ENCODE results near the gene TRPM1.

TRPM1 gene

DNA sequence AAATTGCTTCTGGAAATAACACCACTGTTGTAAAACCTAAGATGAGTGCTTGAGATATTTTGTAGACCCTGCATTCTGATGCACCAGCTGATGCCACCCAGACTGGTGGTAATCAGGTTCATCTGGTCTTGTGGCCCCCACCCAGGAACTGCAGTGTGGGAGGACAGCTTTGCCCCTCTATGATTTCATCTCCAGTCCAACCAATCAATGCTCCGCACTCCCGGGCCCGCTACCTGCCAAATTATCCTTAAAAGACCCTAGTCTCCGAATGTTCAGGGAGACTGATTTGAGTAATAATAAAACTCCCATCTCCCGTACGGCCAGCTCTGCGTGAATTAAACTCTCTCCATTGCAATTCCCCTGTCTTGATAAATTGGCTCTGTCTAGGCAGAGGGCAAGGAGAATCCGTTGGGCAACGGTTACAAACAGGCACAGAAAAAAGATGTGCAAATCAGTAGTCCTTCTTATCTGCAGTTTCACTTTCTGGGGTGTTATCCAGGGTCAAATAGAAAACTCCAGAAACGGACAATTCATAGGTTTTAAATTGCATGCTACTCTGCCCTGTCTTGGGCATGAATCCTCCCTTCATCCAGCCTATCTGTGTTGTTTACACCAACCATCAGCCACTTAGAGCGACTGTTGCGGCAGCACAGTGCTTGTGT lies 29.2 kb upstream of the TRPM1 start:
- Histone ChIP-seq H3K36me3 (ENCODE audit: insufficient read depth, low read length) (no peaks in the 10 kb centered on the region), H3K4me1 (ENCODE audit: insufficient read depth, low read length) (no peaks in the 10 kb centered on the region), H3K9me3 (ENCODE audit: control insufficient read depth, insufficient read depth, low read length) (peaks cover 8% of the 10 kb centered on the region), H3K9ac (ENCODE audit: low read depth, low read length) (no peak overlapping the region)

DNA sequence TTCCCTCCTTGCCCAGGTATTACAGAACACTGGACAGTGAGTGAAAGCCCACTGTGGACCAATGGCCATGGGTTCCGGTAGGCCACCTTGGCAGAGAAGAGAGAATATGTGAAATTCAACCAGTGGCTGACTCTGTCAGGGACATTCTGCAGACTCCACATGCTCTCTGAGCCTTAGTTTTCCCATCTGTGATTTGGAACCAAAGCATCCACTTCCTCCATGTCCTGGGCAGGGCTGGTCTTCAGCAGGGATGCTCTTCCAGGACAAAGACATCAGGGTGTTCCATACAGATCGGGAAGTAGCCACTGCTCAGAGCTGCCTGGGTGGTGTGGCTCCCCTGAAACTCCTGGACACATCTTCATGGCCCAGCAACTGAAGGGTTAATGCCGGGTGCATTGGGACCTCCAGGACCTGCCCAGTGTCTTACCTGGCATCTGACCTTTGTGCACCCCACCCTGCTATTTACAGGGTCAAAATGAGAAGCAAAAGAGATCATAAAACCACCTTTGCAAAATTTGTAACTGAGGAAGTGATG lies 28.3 kb upstream of the TRPM1 start:
- peaks cover 8% of the 10 kb centered on the region for H3K9me3 ChIP-seq (ENCODE audit: control insufficient read depth, insufficient read depth, low read length)
- H3K36me3 ChIP-seq (ENCODE audit: insufficient read depth, low read length), result no peaks in the 10 kb centered on the region
- no peaks in the 10 kb centered on the region for H3K4me1 ChIP-seq (ENCODE audit: insufficient read depth, low read length)
- no peak overlapping the region for H3K9ac ChIP-seq (ENCODE audit: low read depth, low read length)

DNA sequence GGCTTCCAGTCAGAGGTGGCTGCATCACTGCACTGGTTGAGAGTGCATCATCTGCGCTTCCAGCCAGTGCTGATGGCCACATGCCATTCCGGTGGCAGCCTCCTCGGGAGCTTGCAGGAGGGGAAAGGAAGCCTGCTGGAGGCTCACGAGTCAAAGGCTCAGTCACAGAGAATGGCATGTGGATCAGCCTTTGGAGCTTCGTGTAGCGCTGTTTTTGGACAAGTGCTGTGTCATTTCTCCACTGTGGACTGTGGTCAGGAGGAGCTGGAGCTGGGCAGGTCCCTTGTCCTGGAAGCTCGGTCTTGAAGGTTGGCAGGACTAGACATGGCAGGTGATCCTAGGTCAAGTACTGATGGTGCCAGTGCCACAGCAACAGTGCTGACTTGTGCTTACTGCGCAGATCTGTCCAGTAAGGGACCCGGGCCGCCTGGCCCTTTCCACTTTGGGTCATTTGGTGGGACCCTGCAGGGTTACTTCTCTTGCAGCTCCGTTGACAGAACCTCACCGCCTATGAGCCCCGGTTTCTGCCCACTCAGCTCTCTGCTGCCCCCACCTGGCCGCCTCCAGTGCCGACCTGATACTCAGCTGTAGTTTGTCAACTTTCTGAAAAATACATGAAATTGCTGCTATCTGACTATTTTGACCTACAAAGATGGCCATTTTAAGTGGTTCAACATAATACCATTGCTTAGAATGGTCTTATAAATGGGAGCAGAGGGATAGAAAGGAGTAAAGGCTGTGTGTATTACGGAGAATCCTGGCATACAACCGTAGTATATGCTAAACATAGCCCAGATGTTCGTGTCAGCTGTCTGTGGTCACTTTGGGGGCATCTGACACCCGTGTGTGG lies 27.6 kb upstream of the TRPM1 start:
- no peak overlapping the region for H3K9ac ChIP-seq (ENCODE audit: low read depth, low read length)
- no peaks in the 10 kb centered on the region for H3K36me3 ChIP-seq (ENCODE audit: insufficient read depth, low read length)
- no peaks in the 10 kb centered on the region for H3K4me1 ChIP-seq (ENCODE audit: insufficient read depth, low read length)
- H3K9me3 ChIP-seq (ENCODE audit: control insufficient read depth, insufficient read depth, low read length), result peaks cover 5% of the 10 kb centered on the region

DNA sequence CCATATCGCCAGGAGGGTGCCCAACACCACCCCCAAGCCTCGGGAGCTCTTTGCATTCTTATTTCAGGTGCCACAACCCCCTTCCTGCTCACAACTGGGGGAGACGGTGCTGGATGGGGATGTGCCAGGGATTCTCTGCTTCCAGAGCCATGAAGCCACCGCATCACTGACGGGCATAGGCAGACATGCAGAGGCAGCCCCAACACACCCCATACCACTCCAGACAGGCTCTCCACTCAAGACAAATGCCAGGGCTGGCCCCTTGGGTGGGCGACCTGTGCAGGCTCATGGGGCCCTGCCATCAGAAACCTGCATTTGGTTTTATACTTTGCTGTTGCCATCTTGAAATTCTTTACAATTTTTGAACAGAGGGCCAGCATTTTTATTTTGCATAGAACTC lies 27.0 kb upstream of the TRPM1 start:
- Histone ChIP-seq H3K9ac (ENCODE audit: low read depth, low read length) (no peak overlapping the region), H3K36me3 (ENCODE audit: insufficient read depth, low read length) (no peaks in the 10 kb centered on the region), H3K9me3 (ENCODE audit: control insufficient read depth, insufficient read depth, low read length) (no peaks in the 10 kb centered on the region), H3K4me1 (ENCODE audit: insufficient read depth, low read length) (no peaks in the 10 kb centered on the region)

DNA sequence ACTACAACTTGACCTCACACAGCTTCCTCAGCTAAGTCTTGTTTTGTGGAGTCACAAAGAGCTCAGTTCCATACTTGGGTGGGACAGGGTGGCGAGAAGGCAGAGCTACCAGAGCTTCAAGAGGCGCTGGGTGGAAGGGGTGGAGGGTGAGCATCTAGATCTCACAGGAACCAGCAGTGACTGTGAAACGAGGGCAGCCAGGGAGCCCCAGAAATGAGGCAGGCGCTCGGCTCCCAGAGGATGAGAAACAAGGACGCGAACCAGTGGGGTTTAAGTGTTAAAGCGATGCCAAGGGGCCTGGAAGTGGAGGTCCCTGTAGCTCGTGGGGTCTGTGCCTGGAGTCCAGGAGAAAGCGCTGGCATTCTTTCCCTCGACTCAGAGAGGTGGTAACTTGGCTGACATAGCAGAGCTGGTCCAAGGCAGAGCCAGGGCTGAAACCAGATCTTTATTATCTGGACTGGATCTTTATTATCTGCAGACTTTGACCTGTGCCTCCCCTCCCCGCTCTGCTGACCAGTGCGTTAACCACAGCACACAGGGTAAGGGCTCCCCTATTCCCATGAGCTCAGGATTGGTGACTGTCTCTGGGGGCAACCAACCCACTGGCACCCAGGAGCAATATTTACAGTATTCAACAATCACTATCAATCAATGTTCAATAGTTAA lies 26.2 kb upstream of the TRPM1 start:
- no peak overlapping the region for H3K9ac ChIP-seq (ENCODE audit: low read depth, low read length)
- no peaks in the 10 kb centered on the region for H3K9me3 ChIP-seq (ENCODE audit: control insufficient read depth, insufficient read depth, low read length)
- no peaks in the 10 kb centered on the region for H3K36me3 ChIP-seq (ENCODE audit: insufficient read depth, low read length)
- H3K4me1 ChIP-seq (ENCODE audit: insufficient read depth, low read length), result no peaks in the 10 kb centered on the region

DNA sequence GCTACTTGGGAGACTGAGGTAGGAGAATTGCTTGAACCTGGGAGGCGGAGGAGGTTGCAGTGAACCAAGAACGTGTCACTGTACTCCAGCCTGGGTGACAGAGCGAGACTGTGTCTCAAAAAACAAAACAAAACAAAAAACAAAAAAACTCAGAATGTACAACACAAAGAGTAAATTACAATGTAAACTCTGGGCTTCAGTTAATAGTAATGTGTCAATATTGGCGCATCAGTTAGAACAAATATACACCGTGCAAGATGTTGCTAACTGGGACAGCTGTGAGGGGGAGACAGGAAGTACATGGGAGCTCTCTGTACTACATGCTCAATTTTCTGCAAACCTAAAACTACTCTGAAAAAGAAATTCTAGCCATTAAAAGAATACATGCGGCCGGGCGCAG lies 23.5 kb upstream of the TRPM1 start:
- Histone ChIP-seq H3K4me1 (ENCODE audit: insufficient read depth, low read length) (no peaks in the 10 kb centered on the region), H3K9me3 (ENCODE audit: control insufficient read depth, insufficient read depth, low read length) (no peaks in the 10 kb centered on the region), H3K9ac (ENCODE audit: low read depth, low read length) (no peak overlapping the region), H3K36me3 (ENCODE audit: insufficient read depth, low read length) (no peaks in the 10 kb centered on the region)

DNA sequence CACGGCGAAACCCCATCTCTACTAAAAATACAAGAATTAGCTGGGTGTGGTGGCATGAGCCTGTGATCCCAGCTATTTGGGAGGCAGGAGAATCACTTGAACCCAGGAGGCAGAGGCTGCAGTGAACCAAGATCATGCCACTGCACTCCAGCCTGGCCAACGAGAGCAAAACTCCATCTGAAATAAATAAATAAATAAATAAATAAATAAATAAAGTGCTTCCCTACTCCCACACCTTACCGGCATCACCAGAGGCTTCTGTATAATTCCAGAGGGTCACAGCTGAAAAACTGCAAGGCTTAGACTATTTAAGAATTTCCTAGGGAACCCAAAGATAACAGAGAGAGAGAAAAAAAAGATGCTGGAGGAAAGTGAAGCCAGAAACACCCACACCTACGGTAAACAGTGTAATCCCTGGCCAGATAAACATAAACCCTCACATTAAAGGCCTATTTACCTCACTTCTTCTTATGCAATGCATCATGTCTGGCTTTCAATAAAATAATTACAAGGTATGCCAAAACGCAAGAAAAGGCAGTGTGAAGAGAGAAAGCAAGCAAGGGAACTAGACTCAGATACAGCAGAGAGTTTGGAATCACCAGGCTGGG lies 15.0 kb upstream of the TRPM1 start:
- no peaks in the 10 kb centered on the region for H3K4me1 ChIP-seq (ENCODE audit: insufficient read depth, low read length)
- no peak overlapping the region for H3K9ac ChIP-seq (ENCODE audit: low read depth, low read length)
- no peaks in the 10 kb centered on the region for H3K9me3 ChIP-seq (ENCODE audit: control insufficient read depth, insufficient read depth, low read length)
- no peaks in the 10 kb centered on the region for H3K36me3 ChIP-seq (ENCODE audit: insufficient read depth, low read length)

DNA sequence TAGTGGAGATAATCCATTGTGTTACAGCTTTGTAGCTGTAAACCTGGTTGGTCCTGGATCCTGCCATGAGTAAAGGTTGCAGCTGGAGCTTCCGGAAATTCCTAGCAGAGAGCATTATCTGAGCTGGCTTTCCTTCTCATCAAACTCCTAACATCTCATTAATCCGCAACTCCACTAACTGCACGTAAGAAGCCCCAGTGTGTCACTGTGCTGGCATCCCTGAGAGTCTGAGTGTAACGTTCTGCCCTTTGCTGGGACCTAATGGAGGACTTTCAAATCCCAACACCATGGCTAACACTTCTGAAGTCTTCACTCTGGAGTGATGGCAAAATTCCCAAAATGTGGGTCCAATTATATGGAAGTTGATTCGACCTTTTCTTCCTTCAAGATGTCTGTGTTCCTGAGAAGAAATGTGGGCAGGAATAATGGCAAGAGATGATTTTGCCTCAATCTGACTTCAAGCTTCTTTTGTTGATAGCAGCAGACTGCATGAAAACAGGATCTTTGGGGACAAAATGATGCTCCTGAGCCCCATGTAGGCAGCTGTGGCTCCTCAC lies 9.6 kb upstream of the TRPM1 start:
- Histone ChIP-seq H3K9ac (ENCODE audit: low read depth, low read length) (no peak overlapping the region), H3K9me3 (ENCODE audit: control insufficient read depth, insufficient read depth, low read length) (no peaks in the 10 kb centered on the region), H3K36me3 (ENCODE audit: insufficient read depth, low read length) (no peaks in the 10 kb centered on the region), H3K4me1 (ENCODE audit: insufficient read depth, low read length) (no peaks in the 10 kb centered on the region)

DNA sequence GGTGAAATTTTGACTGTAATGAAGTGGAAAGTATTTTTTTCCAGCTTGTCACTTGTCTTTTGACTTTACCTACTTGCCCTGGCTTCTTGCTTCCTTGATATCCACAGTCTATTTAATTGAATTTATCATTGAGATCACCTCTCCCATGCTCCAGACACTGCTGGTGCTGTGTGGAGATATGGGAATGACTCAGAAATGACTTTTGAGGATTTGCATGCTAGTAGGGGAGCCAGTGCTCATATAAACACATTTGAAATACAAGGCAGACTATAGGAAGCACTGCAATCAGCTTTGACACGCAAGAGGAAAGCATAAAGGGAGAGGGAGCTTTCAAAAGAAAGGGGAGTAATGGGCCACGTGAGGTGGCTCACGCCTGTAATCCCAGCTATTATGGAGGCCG lies 7.3 kb upstream of the TRPM1 start:
- Histone ChIP-seq H3K9me3 (ENCODE audit: control insufficient read depth, insufficient read depth, low read length) (no peaks in the 10 kb centered on the region), H3K36me3 (ENCODE audit: insufficient read depth, low read length) (no peaks in the 10 kb centered on the region), H3K9ac (ENCODE audit: low read depth, low read length) (no peak overlapping the region), H3K4me1 (ENCODE audit: insufficient read depth, low read length) (no peaks in the 10 kb centered on the region)

DNA sequence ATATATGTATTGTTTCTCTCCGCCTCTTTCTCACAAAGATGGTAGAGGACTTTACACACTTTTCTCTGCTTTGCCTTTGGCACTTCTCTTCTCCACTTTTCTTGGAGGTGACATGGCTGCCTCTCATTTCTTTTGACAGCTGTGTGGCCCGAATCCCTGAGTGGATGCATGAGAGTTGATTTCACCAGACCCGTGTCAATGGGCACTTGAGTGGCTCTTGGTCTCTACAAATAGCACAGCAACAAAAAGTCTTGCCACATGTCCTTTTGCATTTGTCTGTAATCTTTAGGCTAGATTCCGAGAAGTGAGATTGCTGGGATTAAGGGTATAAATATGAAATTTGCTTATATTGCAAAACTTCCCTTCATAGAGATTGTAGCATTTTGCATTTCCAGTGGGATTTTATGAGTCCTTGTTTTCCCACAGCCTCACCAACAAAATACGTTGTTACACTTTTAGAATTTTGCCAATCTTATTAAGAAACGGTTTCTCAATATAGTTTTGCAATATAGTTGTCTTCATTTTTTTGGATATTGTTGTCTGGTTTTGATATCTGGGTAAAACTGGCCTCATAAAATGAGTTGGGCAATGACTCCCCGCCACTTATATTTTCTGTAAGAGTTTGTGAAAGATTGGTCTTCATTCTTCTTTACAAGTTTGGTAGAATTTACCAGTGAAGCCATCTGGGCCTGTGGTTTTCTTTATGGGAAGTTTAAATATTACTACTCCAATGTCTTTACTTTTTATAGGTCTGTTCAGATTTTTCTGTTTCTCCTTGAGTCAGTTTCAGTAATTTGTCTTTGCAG lies 5.2 kb upstream of the TRPM1 start:
- Histone ChIP-seq H3K9me3 (ENCODE audit: control insufficient read depth, insufficient read depth, low read length) (no peaks in the 10 kb centered on the region), H3K36me3 (ENCODE audit: insufficient read depth, low read length) (no peaks in the 10 kb centered on the region), H3K4me1 (ENCODE audit: insufficient read depth, low read length) (no peaks in the 10 kb centered on the region), H3K9ac (ENCODE audit: low read depth, low read length) (no peak overlapping the region)

DNA sequence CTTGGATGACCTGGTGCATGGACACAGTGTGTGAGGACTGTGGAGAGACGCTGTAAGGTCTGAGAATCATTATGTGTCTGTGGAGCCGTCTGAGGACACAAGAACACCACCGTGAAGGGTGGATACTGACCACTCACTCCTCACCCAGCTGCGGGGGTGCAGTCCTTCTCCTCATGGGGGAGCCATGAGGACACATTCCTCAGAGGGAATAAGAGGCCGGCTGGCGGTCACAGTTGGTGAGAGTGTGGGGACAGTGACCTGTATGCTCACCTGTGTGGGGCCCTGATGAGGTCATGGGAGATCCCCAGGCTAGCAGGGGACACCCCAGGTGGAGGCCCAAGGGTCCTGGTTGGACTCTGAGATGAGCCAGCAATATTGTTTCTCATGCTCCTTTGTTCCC lies 2.5 kb upstream of the TRPM1 start:
- no peak overlapping the region for H3K9ac ChIP-seq (ENCODE audit: low read depth, low read length)
- no peaks in the 10 kb centered on the region for H3K36me3 ChIP-seq (ENCODE audit: insufficient read depth, low read length)
- H3K4me1 ChIP-seq (ENCODE audit: insufficient read depth, low read length), result peaks cover 8% of the 10 kb centered on the region
- no peaks in the 10 kb centered on the region for H3K9me3 ChIP-seq (ENCODE audit: control insufficient read depth, insufficient read depth, low read length)

DNA sequence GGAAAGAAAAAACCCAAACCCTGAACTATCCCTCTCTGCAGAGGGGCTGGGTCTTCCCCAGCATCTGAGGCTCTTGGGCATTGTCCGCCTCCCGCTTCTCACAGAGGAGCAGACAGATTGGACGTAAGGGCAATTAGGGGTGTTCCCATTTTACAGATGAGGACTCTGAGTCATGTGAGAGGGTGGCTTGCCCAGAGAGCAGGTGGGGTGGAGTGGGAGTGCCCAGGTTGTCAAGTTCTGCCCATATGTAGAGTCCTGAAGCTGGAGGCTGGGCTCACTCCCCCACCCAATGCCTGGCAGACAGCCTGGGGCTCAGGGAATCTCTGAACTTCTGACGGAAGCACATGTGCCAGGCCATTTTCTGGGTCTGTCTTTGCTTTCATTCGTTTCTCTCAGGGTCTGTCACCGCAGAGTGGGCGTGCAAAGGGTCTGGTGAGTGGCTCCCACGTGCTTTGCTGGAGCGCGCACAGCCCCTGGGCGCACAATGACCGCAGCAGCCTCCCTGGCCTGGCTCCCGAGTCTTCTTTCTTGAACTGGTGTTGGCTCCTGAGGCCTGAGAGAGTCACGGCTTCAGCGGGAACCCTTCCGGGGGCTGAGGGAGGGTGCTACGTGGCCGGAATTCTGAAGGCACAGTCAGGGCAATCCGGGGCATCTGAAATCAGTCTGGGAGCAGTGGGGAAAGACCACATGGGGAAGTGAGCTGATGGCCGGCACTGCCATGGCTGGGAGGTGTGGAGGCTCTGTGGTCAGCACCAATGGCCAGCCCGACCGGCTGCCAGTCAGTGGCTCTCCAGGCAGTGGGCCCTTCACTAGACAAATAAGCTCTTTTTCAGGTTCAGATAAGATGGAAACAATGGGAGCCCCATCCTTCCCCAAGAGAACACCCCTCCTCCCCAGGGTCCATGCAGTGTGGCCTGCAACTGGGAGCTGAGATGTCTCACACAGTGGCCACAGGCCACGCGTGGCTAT lies 1.1 kb upstream of the TRPM1 start:
- H3K9ac ChIP-seq (ENCODE audit: low read depth, low read length), result no peak overlapping the region
- no peaks in the 10 kb centered on the region for H3K9me3 ChIP-seq (ENCODE audit: control insufficient read depth, insufficient read depth, low read length)
- H3K36me3 ChIP-seq (ENCODE audit: insufficient read depth, low read length), result no peaks in the 10 kb centered on the region
- peaks cover 11% of the 10 kb centered on the region for H3K4me1 ChIP-seq (ENCODE audit: insufficient read depth, low read length)

DNA sequence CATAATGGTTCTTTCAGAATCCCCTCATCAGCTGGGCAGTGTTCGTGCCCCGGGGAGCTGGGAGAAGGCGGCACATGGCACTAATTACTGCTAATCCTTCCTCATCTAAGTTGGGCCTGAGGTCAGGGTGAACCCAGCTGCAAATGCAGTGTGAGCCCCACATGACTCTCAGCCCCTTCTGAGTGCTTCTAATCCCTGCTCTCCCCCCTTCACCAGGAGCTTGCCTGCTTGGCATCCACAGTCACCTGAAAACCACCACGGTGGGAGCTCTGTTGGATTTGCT lies 455 bp upstream of the TRPM1 start:
- peaks cover 11% of the 10 kb centered on the region for H3K4me1 ChIP-seq (ENCODE audit: insufficient read depth, low read length)
- no peaks in the 10 kb centered on the region for H3K36me3 ChIP-seq (ENCODE audit: insufficient read depth, low read length)
- H3K9ac ChIP-seq (ENCODE audit: low read depth, low read length), result no peak overlapping the region
- no peaks in the 10 kb centered on the region for H3K9me3 ChIP-seq (ENCODE audit: control insufficient read depth, insufficient read depth, low read length)

Measured in ES-I3 (cell line).